RKO (cell line): ENCODE measurements around the gene BACH1.
"Not testable (repeated sequence)": the region's sequence is repeated elsewhere in the genome, so short reads cannot be mapped to it uniquely, and the experiment has no call there.

ENCODE experiments used
- DNase-seq: peaks from one replicate; pipeline ENCODE4 v3.0.0-alpha.2; 2016; ENCODE audit warnings: low spot score

BACH1 gene

GRCh38 chr21:29298348-29299045 is at the start of gene BACH1:
TSS of gene BACH1 (plus strand) at chr21:29298922. CDS start at chr21:29321281, 22,359 bp downstream.
- peak; percentile 94 for DNase-seq

DNA sequence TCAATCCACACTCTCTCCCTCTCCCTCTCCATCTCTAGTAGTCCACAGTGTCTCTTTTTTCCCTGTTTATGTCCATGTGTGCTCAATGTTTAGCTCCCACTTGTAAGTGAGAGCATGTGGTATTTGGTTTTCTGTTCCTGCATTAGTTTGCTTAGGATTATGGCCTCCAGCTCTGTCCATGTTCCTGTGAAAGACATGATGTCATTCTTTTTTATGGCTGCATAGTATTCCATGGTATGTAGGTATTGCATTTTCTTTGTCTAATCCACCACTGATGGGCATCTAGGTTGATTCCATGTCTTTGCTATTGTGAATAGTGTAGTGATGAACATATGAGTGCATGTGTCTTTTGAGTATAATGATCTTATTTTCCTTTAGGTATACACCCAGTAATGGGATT is 49.4 kb upstream of the BACH1 start:
- not testable (repeated sequence) for DNase-seq

- DNase-seq = no peak
Measured at GRCh38 chr21:29250636-29251035, 48.1 kb upstream of the BACH1 start.

DNA sequence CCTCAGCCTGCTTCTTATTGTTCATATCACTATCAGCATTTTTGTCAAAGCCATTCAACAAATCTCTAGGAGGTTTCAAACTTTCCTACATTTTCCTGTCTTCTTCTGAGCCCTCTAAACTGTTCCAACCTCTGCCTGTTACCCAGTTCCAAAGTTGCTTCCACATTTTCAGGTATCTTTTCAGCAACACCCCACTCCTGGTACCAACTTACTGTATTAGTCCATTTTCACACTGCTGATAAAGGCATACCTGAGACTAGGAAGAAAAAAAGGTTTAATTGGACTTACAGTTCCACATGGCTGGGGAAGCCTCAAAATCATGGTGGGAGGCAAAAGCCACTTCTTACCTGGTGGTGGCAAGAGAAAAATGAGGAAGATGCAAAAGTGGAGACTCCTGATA is 44.9 kb upstream of the BACH1 start:
- DNase-seq = not testable (repeated sequence)

- no peak for DNase-seq
Measured at GRCh38 chr21:29254550-29254949, 44.2 kb upstream of the BACH1 start.

DNA sequence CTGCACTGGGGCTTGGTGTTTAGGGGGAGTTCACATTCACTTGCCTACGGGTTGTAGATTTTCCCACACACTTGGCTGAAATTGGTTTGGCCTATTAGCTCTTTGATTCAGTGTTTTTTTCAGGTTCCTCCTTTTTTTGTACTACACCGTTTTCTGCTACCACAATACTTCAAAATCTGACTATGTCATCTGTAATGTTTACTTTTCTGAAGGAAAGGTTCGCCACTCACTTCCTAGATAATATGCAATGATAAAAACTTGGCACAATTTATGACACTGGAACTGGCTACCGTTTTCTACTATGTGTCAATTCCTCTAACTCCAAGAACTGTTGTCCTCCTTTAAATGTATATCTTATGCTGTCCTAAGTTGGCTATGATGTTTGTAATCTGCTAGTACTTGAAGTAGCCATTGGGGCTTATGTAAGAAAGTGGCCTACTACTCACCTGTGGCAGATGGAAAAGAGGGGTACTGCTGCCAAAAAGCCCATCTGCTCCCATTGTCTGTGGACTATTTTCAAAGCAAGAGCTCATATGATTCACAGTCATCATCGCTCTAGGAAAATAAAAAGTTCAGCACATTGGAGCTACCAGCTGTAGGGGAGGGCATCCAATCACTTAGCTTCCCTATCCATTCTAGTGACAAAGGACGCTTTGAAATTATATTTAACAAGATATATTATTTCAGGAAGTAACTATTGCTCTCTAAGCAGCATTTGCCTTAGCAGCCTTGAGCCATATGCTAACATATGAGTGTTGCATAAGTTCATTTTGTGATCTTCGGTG is 42.4 kb upstream of the BACH1 start:
- no peak for DNase-seq

DNA sequence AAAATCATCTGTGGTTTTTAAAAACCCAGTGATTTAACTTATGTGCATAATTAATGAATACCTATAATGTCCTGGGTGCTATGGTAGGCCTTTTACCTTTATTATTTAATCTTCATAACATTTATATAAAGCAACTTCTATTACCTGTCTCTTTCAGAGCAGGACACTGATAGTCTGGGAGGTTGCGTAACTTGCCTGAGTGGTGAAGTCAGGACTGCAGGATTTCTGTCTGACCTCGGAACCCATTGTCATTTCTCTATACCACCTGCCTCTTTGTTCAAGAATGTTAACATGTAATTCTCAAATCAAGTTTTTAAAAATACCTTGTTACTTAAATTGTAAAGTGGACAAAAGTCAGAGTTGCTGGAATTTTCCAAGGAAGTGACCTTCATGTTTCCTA is 41.0 kb upstream of the BACH1 start:
- no peak for DNase-seq

- peak; percentile 1 for DNase-seq
Measured at GRCh38 chr21:29258626-29259338, 39.9 kb upstream of the BACH1 start.

DNA sequence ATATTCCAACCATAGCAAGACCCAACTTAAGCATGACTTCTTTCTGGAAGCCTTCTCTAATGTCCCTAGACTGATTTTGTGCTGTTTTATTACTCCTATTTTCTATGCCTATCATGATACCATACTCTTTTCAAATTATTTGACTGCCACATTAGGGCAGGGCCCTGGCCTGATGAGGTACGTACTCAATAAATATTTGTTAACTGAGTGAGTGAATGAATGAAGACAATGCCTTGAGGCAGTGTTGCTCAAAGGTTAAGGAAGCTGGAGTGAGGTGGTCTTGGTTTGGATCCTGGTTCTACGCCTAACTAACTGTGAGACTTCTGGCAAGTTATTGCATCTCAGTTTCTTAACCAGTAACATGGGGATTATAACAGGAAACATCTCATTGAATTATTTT is 38.3 kb upstream of the BACH1 start:
- no peak for DNase-seq

DNA sequence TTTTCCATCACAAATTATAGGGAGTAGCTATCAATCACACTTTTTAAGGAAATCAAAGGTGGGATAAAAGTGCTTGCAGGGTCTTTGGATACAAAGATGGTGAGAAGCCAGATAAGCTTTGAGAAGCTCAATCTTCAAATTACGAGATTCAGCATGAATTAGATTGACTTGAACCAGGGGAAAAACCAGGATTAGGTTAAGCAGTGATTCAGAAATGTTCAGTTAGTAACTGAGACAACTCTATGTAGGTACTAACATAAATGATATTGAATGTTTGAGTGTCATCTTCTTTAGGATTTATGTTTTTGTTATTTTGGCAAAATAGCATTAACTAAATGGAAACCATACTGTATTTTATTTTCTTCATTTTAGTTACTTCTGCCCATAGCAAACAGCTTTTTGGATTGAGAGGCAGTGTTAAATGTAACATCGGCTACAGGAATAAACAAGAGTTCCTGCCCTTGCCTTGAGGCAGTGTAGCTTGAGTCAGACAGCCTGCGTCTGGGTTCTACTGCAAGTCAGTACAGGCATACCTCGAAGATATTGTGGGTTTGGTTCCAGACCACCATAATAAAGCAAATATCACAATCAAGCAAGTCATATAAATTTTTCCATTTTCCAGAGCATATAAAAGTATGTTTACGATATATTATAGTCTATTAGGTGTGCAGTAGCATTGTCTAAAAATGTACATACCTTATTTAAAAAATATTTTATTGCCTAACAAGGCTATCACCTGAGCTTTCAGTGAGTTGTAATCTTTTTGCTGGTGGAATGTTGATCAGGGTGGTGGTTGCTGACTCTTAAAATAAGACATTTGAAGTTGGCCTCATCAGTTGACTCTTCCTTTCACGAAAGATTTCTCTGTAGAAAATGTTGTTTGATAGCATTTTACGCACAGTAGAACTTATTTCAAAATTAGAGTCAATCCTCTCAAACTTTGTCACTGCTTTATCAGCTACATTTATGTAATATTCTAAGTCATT is 36.9 kb upstream of the BACH1 start:
- no peak for DNase-seq

DNA sequence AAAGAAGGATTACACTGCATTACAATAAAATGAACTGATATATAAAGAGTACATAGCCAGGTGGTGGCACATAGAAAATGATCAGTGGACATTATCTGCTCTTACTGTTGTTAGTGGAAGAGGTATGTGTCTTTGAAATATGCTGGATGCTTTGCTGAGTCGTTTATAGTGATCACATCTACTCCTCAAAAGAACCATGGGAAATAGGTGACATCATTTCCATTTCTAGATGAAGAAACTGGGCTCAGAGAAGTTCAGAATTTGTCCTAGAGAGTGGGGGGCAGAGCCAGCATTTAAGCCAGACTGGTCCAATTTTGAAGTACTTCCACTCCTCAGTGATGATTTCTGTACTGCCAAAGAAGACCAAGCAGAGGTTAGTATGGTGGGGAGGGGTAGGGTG is 34.0 kb upstream of the BACH1 start:
- DNase-seq = no peak

DNA sequence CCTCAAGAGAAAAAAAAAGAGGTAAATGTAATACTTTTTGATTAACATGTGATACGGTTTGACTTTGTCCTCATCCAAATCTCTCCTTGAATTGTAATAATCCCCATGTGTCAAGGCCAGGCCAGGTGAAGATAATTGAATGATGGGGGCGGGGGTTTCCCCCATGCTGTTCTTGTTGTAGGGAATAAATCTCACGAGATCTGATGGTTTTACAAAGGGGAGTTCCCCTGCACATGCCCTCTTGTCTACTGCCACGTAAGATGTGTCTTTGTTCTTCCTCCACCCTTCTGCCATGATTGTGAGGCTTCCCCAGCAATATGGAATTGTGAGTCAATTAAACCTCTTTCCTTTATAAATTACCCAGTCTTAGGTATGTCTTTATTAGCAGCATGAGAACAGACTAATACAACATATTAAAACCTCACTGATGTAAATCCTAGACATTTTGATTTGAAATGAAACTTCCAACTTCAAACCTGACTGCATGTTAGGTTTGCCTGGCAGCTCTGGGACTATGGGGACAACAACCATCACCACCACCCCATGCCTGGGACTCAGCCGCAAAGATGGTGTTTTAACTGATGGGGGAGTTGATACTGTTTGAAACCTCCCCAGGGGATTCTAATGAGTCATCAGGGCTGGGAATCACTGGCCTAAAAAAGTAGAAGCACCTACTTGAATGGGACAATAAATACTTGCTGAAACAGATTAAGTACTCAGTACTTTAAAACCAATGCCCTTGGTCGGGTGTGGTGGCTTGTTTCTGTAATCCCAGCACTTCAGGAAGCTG is 32.8 kb upstream of the BACH1 start:
- no peak for DNase-seq

GRCh38 chr21:29267666-29268065 is 31.1 kb upstream of the BACH1 start:
- DNase-seq = no peak

- no peak for DNase-seq
Measured at GRCh38 chr21:29271927-29272333, 26.8 kb upstream of the BACH1 start.

DNA sequence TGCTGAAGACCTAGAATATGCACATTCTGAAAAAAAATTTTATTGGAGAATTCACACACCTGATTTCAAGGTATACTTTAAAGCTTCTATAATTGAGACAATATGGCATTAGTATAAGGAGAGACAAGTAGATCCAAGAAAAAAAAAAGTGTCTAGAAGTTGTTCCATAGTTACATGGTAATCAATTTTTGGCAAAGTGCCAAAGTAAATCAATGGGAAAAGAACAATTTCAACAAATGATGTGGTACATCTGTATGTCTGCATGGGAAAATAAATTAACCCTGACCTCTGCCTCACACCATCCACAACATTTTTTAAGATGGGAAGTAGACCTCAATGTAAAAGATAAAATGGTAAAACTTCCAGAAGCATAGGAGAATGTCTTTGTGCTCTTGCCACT is 21.3 kb upstream of the BACH1 start:
- no peak for DNase-seq

DNA sequence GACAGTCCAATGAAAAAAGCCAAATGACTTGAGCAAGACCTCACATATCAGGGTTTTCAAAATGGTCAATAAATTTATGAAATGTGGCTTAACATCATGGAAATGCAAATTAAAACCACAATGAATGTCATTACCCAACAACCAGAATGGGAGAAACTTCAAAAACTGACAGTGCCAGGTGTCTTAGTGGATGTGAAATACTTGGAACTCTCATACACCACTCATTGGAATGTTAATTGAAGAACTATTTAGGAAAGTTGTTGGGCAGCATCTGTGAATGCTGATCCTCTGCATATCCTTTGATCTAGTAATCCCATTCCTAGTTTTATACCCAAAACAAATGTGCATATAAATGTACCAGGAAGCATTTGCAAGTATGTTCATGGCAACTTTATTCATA is 19.2 kb upstream of the BACH1 start:
- DNase-seq = no peak

DNA sequence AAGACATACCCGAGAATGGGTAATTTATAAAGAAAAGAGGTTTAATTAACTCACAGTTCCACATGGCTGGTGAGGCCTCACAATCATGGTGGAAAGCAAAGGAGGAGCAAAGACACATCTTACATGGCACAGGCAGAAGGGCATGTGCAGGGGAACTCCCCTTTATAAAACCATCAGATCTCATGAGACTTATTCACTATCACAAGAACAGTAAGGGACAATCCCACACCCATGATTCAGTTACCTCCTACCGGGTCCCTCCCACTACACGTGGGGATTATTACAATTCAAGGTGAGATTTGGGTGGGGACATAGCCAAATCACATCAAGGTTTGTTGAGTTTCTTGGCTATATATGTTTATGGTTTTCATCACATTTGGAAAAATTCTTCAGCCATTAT is 16.9 kb upstream of the BACH1 start:
- not testable (repeated sequence) for DNase-seq

GRCh38 chr21:29287383-29287782 is 11.3 kb upstream of the BACH1 start:
- no peak for DNase-seq

DNA sequence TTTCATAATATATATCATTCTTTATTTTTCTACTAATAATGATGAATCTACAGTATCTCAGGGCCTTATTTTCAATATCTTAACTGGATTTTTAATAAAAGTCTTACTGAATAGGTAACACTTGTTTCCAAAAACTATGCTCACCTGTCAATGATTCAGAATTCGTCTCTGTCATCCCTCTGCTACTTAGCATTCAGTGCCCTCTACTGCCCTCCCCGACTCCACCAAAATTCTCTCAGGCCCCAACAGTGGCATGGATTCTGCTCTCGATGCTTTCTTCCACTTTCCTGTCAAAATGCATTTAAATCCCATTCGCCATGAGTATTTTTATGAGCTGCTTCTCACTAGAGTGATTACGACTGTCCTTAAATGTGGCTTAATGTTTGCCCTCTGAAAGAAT is 10.5 kb upstream of the BACH1 start:
- DNase-seq = no peak

- DNase-seq = no peak
Measured at GRCh38 chr21:29289317-29289716, 9.4 kb upstream of the BACH1 start.

DNA sequence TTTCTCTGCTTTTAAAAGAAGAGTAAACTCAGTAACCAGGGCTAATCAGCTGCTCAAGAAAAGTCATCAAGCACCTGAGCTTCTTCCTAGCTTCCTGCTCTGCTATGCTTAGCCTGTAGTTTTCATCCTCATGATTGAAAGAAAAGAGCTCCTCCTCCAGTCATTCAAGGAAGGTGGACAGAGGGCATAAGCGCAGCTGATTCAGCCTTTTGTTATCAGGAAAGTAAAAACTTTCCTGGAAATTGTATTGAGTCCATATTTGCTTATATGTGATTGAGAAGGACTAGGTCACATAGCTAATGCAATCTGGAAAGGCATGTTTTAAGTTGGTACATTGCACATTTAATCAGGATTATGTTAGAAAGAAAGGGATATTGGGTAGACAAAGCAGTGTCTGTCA is 8.5 kb upstream of the BACH1 start:
- no peak for DNase-seq
